Urinary bladder (tissue), 4 donors: ENCODE data around the gene TYW1B. TPM values are rescaled to one million over a fixed set of nuclear protein-coding genes. Genes with fewer than 3 reads are reported as not detected.
"Not testable (repeated sequence)": the region's sequence is repeated elsewhere in the genome, so short reads cannot be mapped to it uniquely, and the experiment has no call there.

Experiments used
- DNase-seq: peaks from one replicate; pipeline ENCODE4 v3.0.0-alpha.2; 2015; ENCODE audit errors: extremely low spot score
- H3K27ac ChIP-seq: one replicate; pipeline ENCODE4 v1.5.1; 2013; ENCODE audit warnings: low read depth, mild to moderate bottlenecking, moderate library complexity
- H3K36me3 ChIP-seq: one replicate; pipeline ENCODE4 v1.6.1; 2013; ENCODE audit warnings: mild to moderate bottlenecking, moderate library complexity; ENCODE audit not compliant: insufficient read depth
- H3K4me1 ChIP-seq: one replicate; pipeline ENCODE4 v1.6.1; 2013; ENCODE audit warnings: mild to moderate bottlenecking, moderate library complexity; ENCODE audit not compliant: insufficient read depth
- H3K4me3 ChIP-seq: one replicate; pipeline ENCODE4 v1.5.1; 2013; ENCODE audit warnings: low read depth, low read length
- WGBS: extraction: QIAGEN DNeasy Blood & Tissue Kit; methylation state at CpG from one replicate; pipeline ENCODE4 v1.1.7; 2013; 5-methylcytosine and 5-hydroxymethylcytosine counted together
- polyA plus RNA-seq: library from polyadenylated mRNA; stranded (reverse); fragments of 200-250 nt; gene quantifications from one replicate; pipeline ENCODE4 v1.2.3, GENCODE V29; 2013
- total RNA-seq: library from RNA; depleted of rRNA; stranded (reverse); fragments of >200 nt; gene quantifications from one replicate; pipeline ENCODE4 v1.2.3, GENCODE V29; 2014
- donor health status: healthy with polysubstance abuse.
- donor health status: healthy.

TYW1B gene, protein sequence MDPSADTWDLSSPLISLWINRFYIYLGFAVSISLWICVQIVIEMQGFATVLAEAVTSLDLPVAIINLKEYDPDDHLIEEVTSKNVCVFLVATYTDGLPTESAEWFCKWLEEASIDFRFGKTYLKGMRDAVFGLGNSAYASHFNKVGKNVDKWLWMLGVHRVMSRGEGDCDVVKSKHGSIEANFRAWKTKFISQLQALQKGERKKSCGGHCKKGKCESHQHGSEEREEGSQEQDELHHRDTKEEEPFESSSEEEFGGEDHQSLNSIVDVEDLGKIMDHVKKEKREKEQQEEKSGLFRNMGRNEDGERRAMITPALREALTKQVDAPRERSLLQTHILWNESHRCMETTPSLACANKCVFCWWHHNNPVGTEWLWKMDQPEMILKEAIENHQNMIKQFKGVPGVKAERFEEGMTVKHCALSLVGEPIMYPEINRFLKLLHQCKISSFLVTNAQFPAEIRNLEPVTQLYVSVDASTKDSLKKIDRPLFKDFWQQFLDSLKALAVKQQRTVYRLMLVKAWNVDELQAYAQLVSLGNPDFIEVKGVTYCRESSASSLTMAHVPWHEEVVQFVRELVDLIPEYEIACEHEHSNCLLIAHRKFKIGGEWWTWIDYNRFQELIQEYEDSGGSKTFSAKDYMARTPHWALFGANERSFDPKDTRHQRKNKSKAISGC
- total RNA-seq (4.9 TPM), polyA plus RNA-seq (2.6 TPM)

DNA sequence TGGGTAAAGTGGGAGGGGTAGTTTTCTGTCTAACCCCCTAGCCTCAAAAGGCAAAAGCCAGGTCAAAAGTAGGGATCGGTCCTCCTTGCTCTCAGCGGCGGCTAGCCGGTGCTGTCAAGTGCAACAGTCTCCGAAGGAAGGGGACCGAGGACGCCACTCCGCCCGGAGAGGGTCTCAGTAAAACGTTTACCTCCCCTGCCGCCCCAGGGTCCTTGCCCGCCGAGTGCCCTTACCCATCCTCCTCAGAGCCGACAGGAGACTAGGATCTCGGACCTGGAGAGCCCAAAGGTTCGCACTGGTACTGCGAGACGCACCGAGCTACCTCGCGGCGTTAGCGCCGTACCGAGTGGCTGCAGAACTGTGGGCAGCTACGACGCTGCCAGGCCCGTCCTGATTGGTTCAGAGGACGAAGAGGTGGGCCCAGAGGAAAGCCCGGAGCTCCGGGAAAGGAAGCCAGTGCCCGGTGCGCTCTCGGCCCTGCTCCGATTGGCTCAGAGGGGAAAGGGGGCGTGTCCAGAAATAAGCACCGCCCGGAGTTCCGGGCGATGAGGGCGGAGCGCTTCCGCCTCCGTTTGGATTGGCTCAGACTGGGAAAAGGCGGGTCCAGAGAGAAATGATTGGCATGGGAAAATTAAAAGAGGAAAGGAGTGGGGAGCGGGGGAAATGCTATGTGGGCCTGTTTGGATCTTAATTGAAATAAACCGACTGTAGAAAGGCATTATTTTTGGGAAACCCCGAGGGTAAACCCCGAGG, at the start of gene TYW1B:
Gene TYW1B (minus strand): TSS at position 362 of the 753 bp plus-strand sequence. CDS start 125 bp downstream, at position 237.
- WGBS: under 1% methylated on average over 48 of the region's 49 CpGs
- not testable (repeated sequence) for H3K36me3 ChIP-seq, H3K4me1 ChIP-seq
- Histone ChIP-seq H3K4me3 (peak within 1 kb of the TSS; percentile 51), H3K27ac (peak within 1 kb of the TSS; percentile 27)
- peak; percentile 95 for DNase-seq

- not testable (repeated sequence) for H3K27ac ChIP-seq, DNase-seq, H3K4me1 ChIP-seq, H3K4me3 ChIP-seq, H3K36me3 ChIP-seq
- 51% methylated on average over 6 of the region's 7 CpGs for WGBS
These were observed 39.6 kb upstream of the TYW1B start for GRCh38 chr7:72867591-72867990.

- H3K27ac ChIP-seq, H3K4me3 ChIP-seq, DNase-seq, H3K36me3 ChIP-seq, H3K4me1 ChIP-seq: not testable (repeated sequence)
- WGBS: 80% methylated on average over 9 of the region's 9 CpGs
These were observed 30.9 kb upstream of the TYW1B start for GRCh38 chr7:72858846-72859400.

- WGBS: 47% methylated on average over 1 of the region's 1 CpG
- not testable (repeated sequence) for DNase-seq
These were observed 29.9 kb upstream of the TYW1B start for GRCh38 chr7:72857925-72858324.

GRCh38 chr7:72855261-72855660, 27.3 kb upstream of the TYW1B start:
- WGBS: 84% methylated on average over 6 of the region's 6 CpGs
- H3K27ac ChIP-seq, H3K36me3 ChIP-seq, DNase-seq, H3K4me1 ChIP-seq, H3K4me3 ChIP-seq: not testable (repeated sequence)

More at GRCh38 chr7:72857925-72858324, 29.9 kb upstream of the TYW1B start:
- not testable (repeated sequence) for H3K27ac ChIP-seq, H3K4me1 ChIP-seq, H3K36me3 ChIP-seq, H3K4me3 ChIP-seq

DNA sequence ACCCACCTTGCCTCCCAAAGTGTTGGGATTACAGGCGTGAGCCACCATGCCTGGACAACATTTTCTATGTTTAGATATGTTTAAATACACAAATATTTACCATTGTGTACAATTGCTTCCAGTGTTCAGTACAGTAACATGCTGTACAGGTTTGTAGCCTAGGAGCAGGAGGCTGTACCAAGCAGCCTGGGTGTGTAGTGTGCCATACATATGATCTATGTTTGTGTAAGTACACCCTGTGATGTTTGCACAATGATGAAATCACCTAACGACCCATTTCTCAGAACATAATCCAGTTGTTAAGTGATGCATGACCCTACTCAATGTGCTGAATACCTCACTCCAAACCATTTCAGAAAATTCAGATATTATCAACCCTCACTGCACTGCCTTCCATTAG, 24.9 kb upstream of the TYW1B start:
- H3K4me1 ChIP-seq, H3K36me3 ChIP-seq, H3K27ac ChIP-seq, H3K4me3 ChIP-seq, DNase-seq: not testable (repeated sequence)
- WGBS: 76% methylated on average over 1 of the region's 2 CpGs

GRCh38 chr7:72850746-72851145, 22.7 kb upstream of the TYW1B start:
- not testable (repeated sequence) for DNase-seq, H3K4me3 ChIP-seq, H3K4me1 ChIP-seq, H3K36me3 ChIP-seq, H3K27ac ChIP-seq
- 78% methylated on average over 3 of the region's 3 CpGs for WGBS

DNA sequence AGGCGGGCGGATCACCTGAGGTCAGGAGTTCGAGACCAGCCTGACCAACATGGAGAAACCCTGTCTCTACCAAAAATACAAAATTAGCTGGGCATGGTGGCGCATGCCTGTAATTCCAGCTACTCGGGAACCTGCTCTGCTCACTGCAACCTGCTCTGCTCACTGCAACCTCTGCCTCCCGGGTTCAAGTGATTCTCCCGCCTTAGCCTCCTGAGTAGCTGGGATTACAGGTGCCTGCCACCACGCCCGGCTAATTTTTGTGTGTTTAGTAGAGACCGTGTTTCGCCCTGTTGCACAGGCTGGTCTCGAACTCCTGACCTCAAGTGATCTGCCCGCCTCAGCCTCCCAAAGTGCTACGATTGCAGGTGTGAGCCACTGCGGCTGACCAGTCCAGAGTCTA, 16.1 kb upstream of the TYW1B start:
- DNase-seq, H3K4me3 ChIP-seq, H3K4me1 ChIP-seq, H3K27ac ChIP-seq, H3K36me3 ChIP-seq: not testable (repeated sequence)
- WGBS: 92% methylated on average over 15 of the region's 15 CpGs

- not testable (repeated sequence) for H3K4me3 ChIP-seq, DNase-seq, H3K4me1 ChIP-seq, H3K36me3 ChIP-seq, H3K27ac ChIP-seq
- 91% methylated on average over 4 of the region's 4 CpGs for WGBS
These were observed 15.2 kb upstream of the TYW1B start for GRCh38 chr7:72843166-72843565.

GRCh38 chr7:72840966-72841511, 13.0 kb upstream of the TYW1B start:
- not testable (repeated sequence) for H3K4me1 ChIP-seq, DNase-seq, H3K36me3 ChIP-seq, H3K4me3 ChIP-seq, H3K27ac ChIP-seq
- 93% methylated on average over 6 of the region's 6 CpGs for WGBS

DNA sequence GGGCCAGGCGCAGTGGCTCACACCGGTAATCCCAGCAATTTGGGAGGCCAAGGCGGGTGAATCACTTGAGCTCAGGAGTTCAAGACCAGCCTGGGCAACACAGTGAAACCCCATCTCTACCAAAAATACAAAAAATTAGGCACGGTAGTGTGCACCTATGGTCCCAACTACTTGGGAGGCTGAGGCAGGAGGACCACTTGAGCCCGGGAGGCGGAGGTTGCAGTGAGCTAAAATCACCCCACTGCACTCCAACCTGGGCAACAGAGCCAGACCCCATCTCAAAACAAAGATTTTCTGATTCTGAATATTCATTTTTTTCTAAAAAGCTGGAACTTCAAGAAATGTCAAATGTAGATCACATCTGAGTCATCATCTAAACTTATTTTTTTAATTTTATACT, 10.3 kb upstream of the TYW1B start:
- not testable (repeated sequence) for DNase-seq, H3K36me3 ChIP-seq, H3K27ac ChIP-seq, H3K4me1 ChIP-seq, H3K4me3 ChIP-seq
- WGBS: 95% methylated on average over 6 of the region's 6 CpGs

- not testable (repeated sequence) for H3K4me3 ChIP-seq, H3K27ac ChIP-seq, H3K36me3 ChIP-seq, H3K4me1 ChIP-seq, DNase-seq
- 91% methylated on average over 3 of the region's 3 CpGs for WGBS
These were observed 9.3 kb upstream of the TYW1B start for GRCh38 chr7:72837291-72837690.

GRCh38 chr7:72830567-72830966, 2.6 kb upstream of the TYW1B start:
- H3K4me3 ChIP-seq: peak overlapping the region; percentile 22
- peak overlapping the region; percentile 38 for H3K27ac ChIP-seq
- WGBS: 22% methylated on average over 5 of the region's 5 CpGs
- DNase-seq, H3K36me3 ChIP-seq, H3K4me1 ChIP-seq: not testable (repeated sequence)
